HepG2 (cell line): ENCODE measurements around the gene KCND3.

Source experiments
- FOXA1 ChIP-seq, 2 experiments: fragments of 450-650 bp in 1 of 2; sonication (generic) in 1 of 2; formaldehyde crosslinking in 1 of 2; IDR thresholded peaks; 2 replicates each; pipeline versions ENCODE4 v1.4.0 to v1.6.1; 2016 to 2020; ENCODE audit warnings: missing genetic modification reagents in 1 of 2
- POLR2A ChIP-seq, 2 experiments: IDR thresholded peaks; 2 replicates each; pipeline ENCODE4 v1.6.1; 2011; ENCODE audit warnings: low read depth in 2 of 2, low read length in 2 of 2, mild to moderate bottlenecking in 1 of 2, moderate library complexity in 1 of 2; ENCODE audit not compliant: insufficient read depth in 1 of 2
- RORA ChIP-seq: sonication (generic); formaldehyde crosslinking; IDR thresholded peaks from 2 replicates; pipeline ENCODE4 v1.5.0; 2020; ENCODE audit warnings: mild to moderate bottlenecking, missing genetic modification reagents, moderate library complexity
- SMARCC2 ChIP-seq: fragments of 450-650 bp; IDR thresholded peaks from 2 replicates; pipeline ENCODE4 v1.6.1; 2017; ENCODE audit warnings: antibody characterized with exemption, mild to moderate bottlenecking
- TP53 ChIP-seq: sonication (generic); formaldehyde crosslinking; conservative IDR thresholded peaks from 2 replicates; pipeline ENCODE4 v1.4.0; 2020; ENCODE audit warnings: missing genetic modification reagents
- ZNF121 ChIP-seq: sonication (generic); formaldehyde crosslinking; IDR thresholded peaks from 2 replicates; pipeline ENCODE4 v1.5.0; 2020; ENCODE audit warnings: mild to moderate bottlenecking, missing genetic modification reagents
- ZNF224 ChIP-seq: sonication (generic); formaldehyde crosslinking; IDR thresholded peaks from 2 replicates; pipeline ENCODE4 v1.5.0; 2020; ENCODE audit warnings: mild to moderate bottlenecking, missing genetic modification reagents
- ZNF335 ChIP-seq: sonication (generic); formaldehyde crosslinking; IDR thresholded peaks from 2 replicates; pipeline ENCODE4 v1.4.0; 2020; ENCODE audit warnings: missing genetic modification reagents
- ZNF44 ChIP-seq: sonication (generic); formaldehyde crosslinking; IDR thresholded peaks from 2 replicates; pipeline ENCODE4 v1.5.1; 2020; ENCODE audit warnings: mild to moderate bottlenecking, missing genetic modification reagents
- TF ChIP-seq, protein P1 (sequence below): sonication (generic); formaldehyde crosslinking; IDR thresholded peaks from 2 replicates; pipeline ENCODE4 v1.4.0; 2020; ENCODE audit warnings: missing genetic modification reagents, mild to moderate bottlenecking, borderline replicate concordance
- TF ChIP-seq, protein P2 (sequence below): sonication (generic); formaldehyde crosslinking; IDR thresholded peaks from 2 replicates; pipeline ENCODE4 v1.5.0; 2020; ENCODE audit warnings: mild to moderate bottlenecking, missing genetic modification reagents, moderate library complexity
- TF ChIP-seq, protein P3 (sequence below), 2 experiments: IDR thresholded peaks; 2 replicates each; pipeline ENCODE4 v1.6.1; 2011 to 2012; ENCODE audit warnings: low read length in 2 of 2, borderline replicate concordance in 1 of 2, low read depth in 1 of 2, mild to moderate bottlenecking in 1 of 2, moderate library complexity in 1 of 2
- TF ChIP-seq, protein P4 (sequence below): sonication (generic); formaldehyde crosslinking; IDR thresholded peaks from 2 replicates; pipeline ENCODE4 v1.8.1; 2023; ENCODE audit warnings: mild to moderate bottlenecking, missing genetic modification reagents

- TF ChIP-seq, protein P1, sequence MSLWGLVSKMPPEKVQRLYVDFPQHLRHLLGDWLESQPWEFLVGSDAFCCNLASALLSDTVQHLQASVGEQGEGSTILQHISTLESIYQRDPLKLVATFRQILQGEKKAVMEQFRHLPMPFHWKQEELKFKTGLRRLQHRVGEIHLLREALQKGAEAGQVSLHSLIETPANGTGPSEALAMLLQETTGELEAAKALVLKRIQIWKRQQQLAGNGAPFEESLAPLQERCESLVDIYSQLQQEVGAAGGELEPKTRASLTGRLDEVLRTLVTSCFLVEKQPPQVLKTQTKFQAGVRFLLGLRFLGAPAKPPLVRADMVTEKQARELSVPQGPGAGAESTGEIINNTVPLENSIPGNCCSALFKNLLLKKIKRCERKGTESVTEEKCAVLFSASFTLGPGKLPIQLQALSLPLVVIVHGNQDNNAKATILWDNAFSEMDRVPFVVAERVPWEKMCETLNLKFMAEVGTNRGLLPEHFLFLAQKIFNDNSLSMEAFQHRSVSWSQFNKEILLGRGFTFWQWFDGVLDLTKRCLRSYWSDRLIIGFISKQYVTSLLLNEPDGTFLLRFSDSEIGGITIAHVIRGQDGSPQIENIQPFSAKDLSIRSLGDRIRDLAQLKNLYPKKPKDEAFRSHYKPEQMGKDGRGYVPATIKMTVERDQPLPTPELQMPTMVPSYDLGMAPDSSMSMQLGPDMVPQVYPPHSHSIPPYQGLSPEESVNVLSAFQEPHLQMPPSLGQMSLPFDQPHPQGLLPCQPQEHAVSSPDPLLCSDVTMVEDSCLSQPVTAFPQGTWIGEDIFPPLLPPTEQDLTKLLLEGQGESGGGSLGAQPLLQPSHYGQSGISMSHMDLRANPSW (CRISPR knock-in tag), result no peak
- TF ChIP-seq FOXA1 (IDR thresholded peaks at IDR 0.05) (no peak), FOXA1 (CRISPR knock-in tag; IDR thresholded peaks at IDR 0.05) (no peak), ZNF335 (CRISPR knock-in tag) (no peak), SMARCC2 (no peak), RORA (CRISPR knock-in tag) (no peak), ZNF121 (no peak), POLR2A (IDR thresholded peaks at IDR 0.05; ENCODE audit: insufficient read depth in 1 of 2, low read depth in 2 of 2, low read length in 2 of 2) (no peak), TP53 (CRISPR knock-in tag) (no peak), ZNF44 (CRISPR knock-in tag) (no peak), ZNF224 (CRISPR knock-in tag) (no peak)
- TF ChIP-seq, protein P2, sequence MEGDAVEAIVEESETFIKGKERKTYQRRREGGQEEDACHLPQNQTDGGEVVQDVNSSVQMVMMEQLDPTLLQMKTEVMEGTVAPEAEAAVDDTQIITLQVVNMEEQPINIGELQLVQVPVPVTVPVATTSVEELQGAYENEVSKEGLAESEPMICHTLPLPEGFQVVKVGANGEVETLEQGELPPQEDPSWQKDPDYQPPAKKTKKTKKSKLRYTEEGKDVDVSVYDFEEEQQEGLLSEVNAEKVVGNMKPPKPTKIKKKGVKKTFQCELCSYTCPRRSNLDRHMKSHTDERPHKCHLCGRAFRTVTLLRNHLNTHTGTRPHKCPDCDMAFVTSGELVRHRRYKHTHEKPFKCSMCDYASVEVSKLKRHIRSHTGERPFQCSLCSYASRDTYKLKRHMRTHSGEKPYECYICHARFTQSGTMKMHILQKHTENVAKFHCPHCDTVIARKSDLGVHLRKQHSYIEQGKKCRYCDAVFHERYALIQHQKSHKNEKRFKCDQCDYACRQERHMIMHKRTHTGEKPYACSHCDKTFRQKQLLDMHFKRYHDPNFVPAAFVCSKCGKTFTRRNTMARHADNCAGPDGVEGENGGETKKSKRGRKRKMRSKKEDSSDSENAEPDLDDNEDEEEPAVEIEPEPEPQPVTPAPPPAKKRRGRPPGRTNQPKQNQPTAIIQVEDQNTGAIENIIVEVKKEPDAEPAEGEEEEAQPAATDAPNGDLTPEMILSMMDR (CRISPR knock-in tag), result no peak
- TF ChIP-seq, protein P3, sequence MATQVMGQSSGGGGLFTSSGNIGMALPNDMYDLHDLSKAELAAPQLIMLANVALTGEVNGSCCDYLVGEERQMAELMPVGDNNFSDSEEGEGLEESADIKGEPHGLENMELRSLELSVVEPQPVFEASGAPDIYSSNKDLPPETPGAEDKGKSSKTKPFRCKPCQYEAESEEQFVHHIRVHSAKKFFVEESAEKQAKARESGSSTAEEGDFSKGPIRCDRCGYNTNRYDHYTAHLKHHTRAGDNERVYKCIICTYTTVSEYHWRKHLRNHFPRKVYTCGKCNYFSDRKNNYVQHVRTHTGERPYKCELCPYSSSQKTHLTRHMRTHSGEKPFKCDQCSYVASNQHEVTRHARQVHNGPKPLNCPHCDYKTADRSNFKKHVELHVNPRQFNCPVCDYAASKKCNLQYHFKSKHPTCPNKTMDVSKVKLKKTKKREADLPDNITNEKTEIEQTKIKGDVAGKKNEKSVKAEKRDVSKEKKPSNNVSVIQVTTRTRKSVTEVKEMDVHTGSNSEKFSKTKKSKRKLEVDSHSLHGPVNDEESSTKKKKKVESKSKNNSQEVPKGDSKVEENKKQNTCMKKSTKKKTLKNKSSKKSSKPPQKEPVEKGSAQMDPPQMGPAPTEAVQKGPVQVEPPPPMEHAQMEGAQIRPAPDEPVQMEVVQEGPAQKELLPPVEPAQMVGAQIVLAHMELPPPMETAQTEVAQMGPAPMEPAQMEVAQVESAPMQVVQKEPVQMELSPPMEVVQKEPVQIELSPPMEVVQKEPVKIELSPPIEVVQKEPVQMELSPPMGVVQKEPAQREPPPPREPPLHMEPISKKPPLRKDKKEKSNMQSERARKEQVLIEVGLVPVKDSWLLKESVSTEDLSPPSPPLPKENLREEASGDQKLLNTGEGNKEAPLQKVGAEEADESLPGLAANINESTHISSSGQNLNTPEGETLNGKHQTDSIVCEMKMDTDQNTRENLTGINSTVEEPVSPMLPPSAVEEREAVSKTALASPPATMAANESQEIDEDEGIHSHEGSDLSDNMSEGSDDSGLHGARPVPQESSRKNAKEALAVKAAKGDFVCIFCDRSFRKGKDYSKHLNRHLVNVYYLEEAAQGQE (IDR thresholded peaks at IDR 0.05; ENCODE audit: borderline replicate concordance in 1 of 2, low read depth in 1 of 2, low read length in 2 of 2), result no peak
- TF ChIP-seq, protein P4, sequence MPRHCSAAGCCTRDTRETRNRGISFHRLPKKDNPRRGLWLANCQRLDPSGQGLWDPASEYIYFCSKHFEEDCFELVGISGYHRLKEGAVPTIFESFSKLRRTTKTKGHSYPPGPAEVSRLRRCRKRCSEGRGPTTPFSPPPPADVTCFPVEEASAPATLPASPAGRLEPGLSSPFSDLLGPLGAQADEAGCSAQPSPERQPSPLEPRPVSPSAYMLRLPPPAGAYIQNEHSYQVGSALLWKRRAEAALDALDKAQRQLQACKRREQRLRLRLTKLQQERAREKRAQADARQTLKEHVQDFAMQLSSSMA (CRISPR knock-in tag), result no peak
Measured at GRCh38 chr1:111733992-111734341, 255.5 kb downstream of the KCND3 start.
